ENCODE results near the gene AKR1B1.

Gene AKR1B1

GRCh38 chr7:134468475-134468874, 9.6 kb upstream of the AKR1B1 start:
- DNase-seq: no peak

GRCh38 chr7:134468054-134468453, 9.2 kb upstream of the AKR1B1 start:
- DNase-seq: no peak

GRCh38 chr7:134465491-134465890, 6.6 kb upstream of the AKR1B1 start:
- DNase-seq: no peak

GRCh38 chr7:134464496-134464895, 5.6 kb upstream of the AKR1B1 start:
- DNase-seq: no peak

GRCh38 chr7:134463751-134464150, 4.9 kb upstream of the AKR1B1 start:
- DNase-seq: no peak

GRCh38 chr7:134462337-134462925, 3.5 kb upstream of the AKR1B1 start:
- DNase-seq: no peak

GRCh38 chr7:134461916-134462315, 3.0 kb upstream of the AKR1B1 start:
- DNase-seq: no peak

- no peak for DNase-seq
Observed at GRCh38 chr7:134459981-134460380, 1.1 kb upstream of the AKR1B1 start.

- DNase-seq: peak; percentile 45
Observed at GRCh38 chr7:134458341-134458805, 527 bp downstream of the AKR1B1 start.

GRCh38 chr7:134457210-134457609, 1.7 kb downstream of the AKR1B1 start:
- DNase-seq: no peak

- DNase-seq: no peak
Observed at GRCh38 chr7:134454277-134454676, 4.6 kb downstream of the AKR1B1 start.

- no peak for DNase-seq
Observed at GRCh38 chr7:134453518-134453917, 5.4 kb downstream of the AKR1B1 start.

- DNase-seq: no peak
Observed at GRCh38 chr7:134452991-134453473, 5.9 kb downstream of the AKR1B1 start.

- DNase-seq: no peak
Observed at GRCh38 chr7:134452419-134452838, 6.5 kb downstream of the AKR1B1 start.

GRCh38 chr7:134451656-134452055, 7.2 kb downstream of the AKR1B1 start:
- DNase-seq: no peak

GRCh38 chr7:134450294-134451000, 8.5 kb downstream of the AKR1B1 start:
- DNase-seq: no peak

GRCh38 chr7:134449680-134450079, 9.2 kb downstream of the AKR1B1 start:
- DNase-seq: no peak

GRCh38 chr7:134448356-134449229, 10.3 kb downstream of the AKR1B1 start:
- DNase-seq: no peak

- no peak for DNase-seq
Observed at GRCh38 chr7:134447383-134447782, 11.5 kb downstream of the AKR1B1 start.

- no peak for DNase-seq
Observed at GRCh38 chr7:134446923-134447322, 12.0 kb downstream of the AKR1B1 start.

- DNase-seq: no peak
Observed at GRCh38 chr7:134446446-134446845, 12.5 kb downstream of the AKR1B1 start.

- DNase-seq: no peak
Observed at GRCh38 chr7:134444961-134445315, 14.0 kb downstream of the AKR1B1 start.

- no peak for DNase-seq
Observed at GRCh38 chr7:134444198-134444960, 14.5 kb downstream of the AKR1B1 start.
